CD4-positive, alpha-beta memory T cell (primary cell): ENCODE measurements around the gene OR51E1. TPM values are rescaled to one million over a fixed set of nuclear protein-coding genes. Genes with fewer than 3 reads are reported as not detected.

Experiments used
- CTCF ChIA-PET: fragments of 350-600 bp; sonication (Branson Sonifier 250); formaldehyde crosslinking; loops from one replicate; lab custom pipeline; 2021; ENCODE audit warnings: inconsistent platforms; ENCODE audit not compliant: partially characterized antibody; lab: Charles Lee
- POLR2A ChIA-PET: fragments of 350-600 bp; sonication (Branson Sonifier 250); formaldehyde crosslinking; loops from one replicate; lab custom pipeline; 2021; ENCODE audit not compliant: partially characterized antibody; lab: Charles Lee
- DNase-seq, 5 donors: peaks; one replicate each; pipeline versions ENCODE4 v3.0.0 to v3.0.0-alpha.2; 2020 to 2022; ENCODE audit warnings: mixed read lengths in 1 of 5
- H3K27ac ChIP-seq: one replicate; pipeline ENCODE4 v1.7.0; 2013; ENCODE audit warnings: low read depth, low read length
- H3K27me3 ChIP-seq: 2 replicates; pipeline ENCODE4 v1.7.0; 2013; ENCODE audit warnings: mild to moderate bottlenecking, low read length, moderate library complexity; ENCODE audit not compliant: insufficient read depth
- H3K36me3 ChIP-seq: 2 replicates; pipeline ENCODE4 v1.7.0; 2013; ENCODE audit warnings: mild to moderate bottlenecking, low read length, moderate library complexity; ENCODE audit not compliant: insufficient read depth
- H3K4me1 ChIP-seq: 2 replicates; pipeline ENCODE4 v1.7.0; 2013; ENCODE audit warnings: mild to moderate bottlenecking, low read length, moderate library complexity; ENCODE audit not compliant: insufficient read depth
- H3K4me3 ChIP-seq, 2 donors: one replicate each; pipeline ENCODE4 v1.7.0; 2013; ENCODE audit warnings: low read length in 2 of 2, mild to moderate bottlenecking in 1 of 2
- H3K9me3 ChIP-seq, 2 donors: one replicate each; pipeline ENCODE4 v1.7.0; 2013; ENCODE audit warnings: low read length in 2 of 2, control low read depth in 1 of 2; ENCODE audit not compliant: control insufficient read depth in 1 of 2
- H3K27ac Mint-ChIP-seq, 7 donors: one replicate each; pipeline ENCODE4 v1.8.0; 2020 to 2021; ENCODE audit warnings: mixed read lengths in 7 of 7, mild to moderate bottlenecking in 6 of 7, inconsistent platforms in 3 of 7, moderate library complexity in 3 of 7
- H3K27me3 Mint-ChIP-seq, 2 donors: one replicate each; pipeline ENCODE4 v1.8.0; 2020 to 2021; ENCODE audit warnings: mixed read lengths in 2 of 2
- H3K36me3 Mint-ChIP-seq, 2 donors: one replicate each; pipeline ENCODE4 v1.8.0; 2020 to 2021; ENCODE audit warnings: mixed read lengths in 2 of 2, inconsistent platforms in 1 of 2, mild to moderate bottlenecking in 1 of 2
- H3K4me1 Mint-ChIP-seq, 4 donors: one replicate each; pipeline ENCODE4 v1.8.0; 2020 to 2021; ENCODE audit warnings: mixed read lengths in 4 of 4, mild to moderate bottlenecking in 1 of 4
- H3K4me3 Mint-ChIP-seq, 8 donors: one replicate each; pipeline ENCODE4 v1.8.0; 2020 to 2021; ENCODE audit warnings: mixed read lengths in 8 of 8, mild to moderate bottlenecking in 7 of 8, moderate library complexity in 6 of 8, inconsistent platforms in 3 of 8
- H3K9me3 Mint-ChIP-seq, 8 donors: one replicate each; pipeline ENCODE4 v1.8.0; 2020 to 2021; ENCODE audit warnings: mixed read lengths in 8 of 8, mild to moderate bottlenecking in 5 of 8, inconsistent platforms in 3 of 8, moderate library complexity in 1 of 8
- intact Hi-C: fragments of 100-400 bp; cut with micrococcal nuclease; formaldehyde crosslinking; loops from one replicate; pipeline ENCODE4 v1.15.1; 2023
- polyA plus RNA-seq, 2 donors: library from polyadenylated mRNA; unstranded; fragments of 300-500 nt; fragmentation: Illumina TruSeq; gene quantifications; one replicate each; pipeline ENCODE4 v1.2.3, GENCODE V29; 2021
- total RNA-seq, 2 experiments: library from RNA; stranded (reverse); gene quantifications; one replicate each; pipeline ENCODE4 v1.2.3, GENCODE V29; 2021

OR51E1 gene
- total and polyA plus RNA-seq, 4 experiments from 2014 or later = not detected

DNA sequence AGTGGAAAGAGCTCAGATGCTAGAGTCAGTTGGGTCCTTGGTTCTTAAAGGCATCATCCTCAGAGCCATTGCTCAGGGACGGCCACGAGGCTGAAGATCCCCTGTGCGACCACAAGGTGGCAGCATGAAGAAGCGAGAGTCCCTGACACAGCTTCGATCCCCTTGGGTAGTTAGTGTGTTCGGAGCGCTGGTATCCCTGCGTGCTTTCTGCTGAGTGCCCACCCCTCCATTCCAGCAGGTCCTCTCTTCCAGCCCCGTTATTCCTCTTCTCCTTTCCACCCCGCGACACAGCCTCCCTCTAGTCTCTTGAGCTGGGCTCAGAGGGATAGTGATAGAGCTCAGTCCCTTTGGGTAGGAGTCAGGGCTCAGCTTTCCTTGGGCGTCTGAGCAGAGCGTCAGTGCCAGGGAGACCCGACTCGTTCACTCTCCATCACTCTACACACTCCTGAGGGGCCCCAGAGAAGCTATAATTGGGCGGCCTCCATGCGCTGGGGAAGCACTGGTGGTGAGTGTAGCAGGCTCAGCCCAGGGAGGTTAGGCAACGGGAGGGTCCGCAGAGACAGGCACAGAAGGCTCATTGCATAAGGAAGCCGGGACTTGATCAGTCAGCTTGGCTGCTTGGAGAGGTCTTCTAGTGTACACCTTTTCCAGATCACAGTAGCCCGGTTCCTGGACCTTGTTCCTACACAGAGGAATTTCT lies 6.7 kb upstream of the OR51E1 start, which contains the start of gene OR51D1:
Gene OR51D1 (plus strand): TSS at position 516 of the 700 bp plus-strand sequence. CDS start 2,314 bp downstream, outside the sequence.
- POLR2A ChIA-PET = no interaction called here
- no peak within 1 kb of the TSS for H3K4me3 ChIP-seq
- no peak within 1 kb of the TSS for H3K27ac Mint-ChIP-seq

GRCh38 chr11:4637662-4638047 lies 6.1 kb upstream of the OR51E1 start:
- Histone ChIP-seq H3K27me3 (no peaks in the 10 kb centered on the region), H3K36me3 (no peaks in the 10 kb centered on the region), H3K9me3 (no peaks in the 10 kb centered on the region), H3K4me1 (no peaks in the 10 kb centered on the region), H3K27ac (no peak overlapping the region), H3K4me3 (no peak overlapping the region)
- H3K36me3 Mint-ChIP-seq = no peaks in the 10 kb centered on the region
- H3K9me3 Mint-ChIP-seq = no peaks in the 10 kb centered on the region
- no peaks in the 10 kb centered on the region for H3K4me1 Mint-ChIP-seq
- no peak overlapping the region for H3K27ac Mint-ChIP-seq
- CTCF ChIA-PET = interaction anchor here (0.7 to 2.8 kb wide), 16 partner anchors 8 to 1716 kb away, joined by 3 to 34 read pairs (median 6); partner anchors contain the start of gene OR52N2
- no peak overlapping the region for H3K4me3 Mint-ChIP-seq
- peaks cover 7 to 9% of the 10 kb centered on the region in 2 donors for H3K27me3 Mint-ChIP-seq
- intact Hi-C loops = loop anchor here (1.0 to 2.0 kb wide), 3 partner anchors 451 to 1253 kb away; partner anchors contain the start of gene OR52N2
- DNase-seq = no peak
- POLR2A ChIA-PET = no interaction called here

More for the DNA sequence above, 6.7 kb upstream of the OR51E1 start, which contains the start of gene OR51D1:
- peaks cover 6 to 9% of the 10 kb centered on the region in 2 donors for H3K27me3 Mint-ChIP-seq
- H3K4me3 Mint-ChIP-seq = no peak within 1 kb of the TSS
- H3K36me3 Mint-ChIP-seq = no peaks in the 10 kb centered on the region
- peak; percentile 47 to 63 (median 59) for DNase-seq
- Histone ChIP-seq H3K27me3 (no peaks in the 10 kb centered on the region), H3K36me3 (no peaks in the 10 kb centered on the region), H3K4me1 (no peaks in the 10 kb centered on the region), H3K9me3 (no peaks in the 10 kb centered on the region), H3K27ac (no peak within 1 kb of the TSS)
- no peaks in the 10 kb centered on the region for H3K9me3 Mint-ChIP-seq
- H3K4me1 Mint-ChIP-seq = no peaks in the 10 kb centered on the region
- CTCF ChIA-PET = interaction anchor here (0.7 to 2.8 kb wide), 28 partner anchors 9 to 1718 kb away, joined by 3 to 34 read pairs (median 4); partner anchors contain the start of gene OR52N2
- intact Hi-C loops = loop anchor here (1.0 to 2.0 kb wide), 3 partner anchors 450 to 1254 kb away; partner anchors contain the start of gene OR52N2

DNA sequence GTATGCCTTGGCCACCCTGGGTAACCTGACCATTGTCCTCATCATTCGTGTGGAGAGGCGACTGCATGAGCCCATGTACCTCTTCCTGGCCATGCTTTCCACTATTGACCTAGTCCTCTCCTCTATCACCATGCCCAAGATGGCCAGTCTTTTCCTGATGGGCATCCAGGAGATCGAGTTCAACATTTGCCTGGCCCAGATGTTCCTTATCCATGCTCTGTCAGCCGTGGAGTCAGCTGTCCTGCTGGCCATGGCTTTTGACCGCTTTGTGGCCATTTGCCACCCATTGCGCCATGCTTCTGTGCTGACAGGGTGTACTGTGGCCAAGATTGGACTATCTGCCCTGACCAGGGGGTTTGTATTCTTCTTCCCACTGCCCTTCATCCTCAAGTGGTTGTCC lies 3.9 kb upstream of the OR51E1 start:
- no peaks in the 10 kb centered on the region for H3K9me3 ChIP-seq
- no peaks in the 10 kb centered on the region for H3K4me1 Mint-ChIP-seq
- H3K27ac ChIP-seq = no peak overlapping the region
- H3K36me3 ChIP-seq = no peaks in the 10 kb centered on the region
- no peaks in the 10 kb centered on the region for H3K4me1 ChIP-seq
- POLR2A ChIA-PET = no interaction called here
- H3K27me3 Mint-ChIP-seq = peaks cover 12 to 14% of the 10 kb centered on the region in 2 donors
- no peaks in the 10 kb centered on the region for H3K27me3 ChIP-seq
- no peak overlapping the region for H3K4me3 ChIP-seq
- no peak overlapping the region for H3K27ac Mint-ChIP-seq
- H3K9me3 Mint-ChIP-seq = no peaks in the 10 kb centered on the region
- no peak overlapping the region for H3K4me3 Mint-ChIP-seq
- intact Hi-C loops = no loop called here
- CTCF ChIA-PET = interaction anchor here (0.7 kb wide), 1 partner anchor 9 kb away, joined by 3 read pairs; no protein-coding TSS in a partner anchor
- DNase-seq = no peak
- no peaks in the 10 kb centered on the region for H3K36me3 Mint-ChIP-seq

- Mint-ChIP-seq H3K27ac (no peak overlapping the region), H3K27me3 (peaks cover 12 to 15% of the 10 kb centered on the region in 2 donors), H3K36me3 (no peaks in the 10 kb centered on the region), H3K4me1 (no peaks in the 10 kb centered on the region), H3K9me3 (no peaks in the 10 kb centered on the region), H3K4me3 (no peak overlapping the region)
- Histone ChIP-seq H3K27me3 (no peaks in the 10 kb centered on the region), H3K27ac (no peak overlapping the region), H3K4me3 (no peak overlapping the region), H3K9me3 (no peaks in the 10 kb centered on the region), H3K4me1 (no peaks in the 10 kb centered on the region), H3K36me3 (no peaks in the 10 kb centered on the region)
- intact Hi-C loops = no loop called here
- CTCF ChIA-PET = no interaction called here
- no peak for DNase-seq
- POLR2A ChIA-PET = no interaction called here
These were observed 2.3 kb upstream of the OR51E1 start for GRCh38 chr11:4641501-4641900.

DNA sequence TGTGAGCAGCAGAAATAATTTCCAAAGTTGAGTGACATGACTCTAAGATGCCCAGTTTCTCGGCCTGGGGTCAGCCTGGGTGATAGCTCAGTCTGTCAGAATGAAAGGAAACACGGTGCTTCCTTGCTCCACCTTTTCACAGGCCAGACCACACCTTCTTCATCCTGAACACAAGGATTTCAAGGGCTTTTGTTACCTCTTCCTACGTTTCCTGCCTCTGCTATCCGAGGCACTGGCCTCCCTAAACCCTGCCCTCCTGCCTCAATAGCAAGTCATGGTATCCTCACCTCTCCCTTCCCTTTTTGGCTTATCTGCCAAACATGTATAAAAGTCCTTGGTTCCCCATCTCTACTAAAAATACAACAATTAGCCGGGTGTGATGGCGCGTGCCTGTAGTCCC lies 1.7 kb upstream of the OR51E1 start:
- H3K4me3 Mint-ChIP-seq = no peak overlapping the region
- intact Hi-C loops = no loop called here
- peaks cover 12 to 15% of the 10 kb centered on the region in 2 donors for H3K27me3 Mint-ChIP-seq
- H3K27ac Mint-ChIP-seq = no peak overlapping the region
- no peak for DNase-seq
- H3K4me1 ChIP-seq = no peaks in the 10 kb centered on the region
- no peaks in the 10 kb centered on the region for H3K27me3 ChIP-seq
- no peak overlapping the region for H3K4me3 ChIP-seq
- no peak overlapping the region for H3K27ac ChIP-seq
- H3K36me3 ChIP-seq = no peaks in the 10 kb centered on the region
- ChIA-PET POLR2A (no interaction called here), CTCF (no interaction called here)
- no peaks in the 10 kb centered on the region for H3K36me3 Mint-ChIP-seq
- H3K9me3 ChIP-seq = no peaks in the 10 kb centered on the region
- H3K9me3 Mint-ChIP-seq = no peaks in the 10 kb centered on the region
- H3K4me1 Mint-ChIP-seq = no peaks in the 10 kb centered on the region

DNA sequence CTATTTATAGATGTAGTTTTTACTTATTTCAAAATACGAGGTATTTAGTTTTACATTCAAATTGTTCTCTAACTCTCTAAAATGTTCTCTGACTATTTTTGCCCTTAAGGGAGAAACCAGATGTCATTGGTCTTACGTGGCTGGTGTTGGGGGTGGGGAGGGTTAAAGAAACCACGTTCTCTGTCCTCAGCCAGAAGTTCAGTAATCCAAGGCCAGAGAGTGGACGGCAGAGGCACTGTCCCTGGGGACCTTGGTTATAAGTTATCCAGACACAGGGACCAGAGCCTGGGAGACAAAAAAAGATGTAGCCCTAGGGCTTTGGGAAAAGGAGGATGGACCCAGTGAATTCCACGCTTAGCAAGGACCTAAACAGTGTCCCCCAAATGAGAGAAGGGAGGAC lies 706 bp upstream of the OR51E1 start:
- DNase-seq = no peak
- Mint-ChIP-seq H3K36me3 (no peaks in the 10 kb centered on the region), H3K4me3 (no peak overlapping the region), H3K27ac (no peak overlapping the region), H3K4me1 (no peaks in the 10 kb centered on the region), H3K9me3 (no peaks in the 10 kb centered on the region), H3K27me3 (peaks cover 12 to 15% of the 10 kb centered on the region in 2 donors)
- Histone ChIP-seq H3K9me3 (no peaks in the 10 kb centered on the region), H3K4me3 (no peak overlapping the region), H3K27me3 (no peaks in the 10 kb centered on the region), H3K4me1 (no peaks in the 10 kb centered on the region), H3K36me3 (no peaks in the 10 kb centered on the region), H3K27ac (no peak overlapping the region)
- ChIA-PET CTCF (no interaction called here), POLR2A (no interaction called here)
- intact Hi-C loops = no loop called here

GRCh38 chr11:4644233-4644632 lies 451 bp downstream of the OR51E1 start:
- Mint-ChIP-seq H3K27me3 (peaks cover 12 to 15% of the 10 kb centered on the region in 2 donors), H3K27ac (no peak overlapping the region), H3K9me3 (no peaks in the 10 kb centered on the region), H3K36me3 (no peaks in the 10 kb centered on the region), H3K4me3 (no peak overlapping the region), H3K4me1 (no peaks in the 10 kb centered on the region)
- Histone ChIP-seq H3K27me3 (no peaks in the 10 kb centered on the region), H3K4me3 (no peak overlapping the region), H3K27ac (no peak overlapping the region), H3K9me3 (no peaks in the 10 kb centered on the region), H3K4me1 (no peaks in the 10 kb centered on the region), H3K36me3 (no peaks in the 10 kb centered on the region)
- ChIA-PET CTCF (interaction anchor here (1.3 kb wide), 1 partner anchor 16 kb away, joined by 3 read pairs; no protein-coding TSS in a partner anchor), POLR2A (no interaction called here)
- DNase-seq = no peak
- intact Hi-C loops = no loop called here
